Nephron (organoid): ENCODE data around the gene KRT37.

Experiments
- H3K27ac Mint-ChIP-seq, 3 experiments: 2 replicates each; pipeline ENCODE4 v1.8.0; 2020; ENCODE audit warnings: mixed read lengths in 3 of 3, mild to moderate bottlenecking in 2 of 3, moderate library complexity in 1 of 3
- H3K27me3 Mint-ChIP-seq: 2 replicates; pipeline ENCODE4 v1.8.0; 2021; ENCODE audit warnings: low read depth, mild to moderate bottlenecking, moderate library complexity, mixed read lengths
- H3K36me3 Mint-ChIP-seq: 2 replicates; pipeline ENCODE4 v1.8.0; 2020; ENCODE audit warnings: low read depth, mixed read lengths
- H3K4me1 Mint-ChIP-seq: 2 replicates; pipeline ENCODE4 v1.8.0; 2020; ENCODE audit warnings: mixed read lengths
- H3K4me3 Mint-ChIP-seq, 3 experiments: 2 replicates each; pipeline ENCODE4 v1.8.0; 2020; ENCODE audit warnings: mild to moderate bottlenecking in 3 of 3, mixed read lengths in 3 of 3, moderate library complexity in 2 of 3
- H3K9me3 Mint-ChIP-seq: 2 replicates; pipeline ENCODE4 v1.8.0; 2020; ENCODE audit warnings: mixed read lengths
- CTCF ChIP-seq, 3 experiments: fragments of 200-600 bp; sonication (generic); IDR thresholded peaks; one replicate each; pipeline ENCODE4 v1.5.0; 2021; ENCODE audit warnings: antibody characterized with exemption in 3 of 3; ENCODE audit not compliant: unreplicated experiment in 3 of 3

KRT37 gene

GRCh38 chr17:41377546-41377945 is 46.8 kb downstream of the KRT37 start:
- Mint-ChIP-seq H3K4me1 (peaks cover 5% of the 10 kb centered on the region), H3K36me3 (no peaks in the 10 kb centered on the region), H3K9me3 (peaks cover 5% of the 10 kb centered on the region), H3K27ac (no peak overlapping the region), H3K27me3 (peaks cover 21% of the 10 kb centered on the region), H3K4me3 (no peak overlapping the region)
- TF ChIP-seq CTCF (IDR thresholded peaks at IDR 0.05; ENCODE audit: unreplicated experiment in 3 of 3) = no peak
